AG10803 (cell line): Measurements from ENCODE around the gene IL16.
"Not testable (repeated sequence)": the region's sequence is repeated elsewhere in the genome, so short reads cannot be mapped to it uniquely, and the experiment has no call there.

Experiments
- DNase-seq: peaks from one replicate; pipeline ENCODE4 v3.0.0; 2010; ENCODE audit warnings: low read depth
- H3K4me3 ChIP-seq: 2 replicates; pipeline ENCODE4 v1.5.1; 2011; ENCODE audit warnings: mild to moderate bottlenecking, low read length, control low read depth
- CTCF ChIP-seq: conservative IDR thresholded peaks from 2 replicates; pipeline ENCODE4 v1.5.1; 2011; ENCODE audit warnings: mild to moderate bottlenecking, low read length, control low read depth, inconsistent platforms

Gene IL16

DNA sequence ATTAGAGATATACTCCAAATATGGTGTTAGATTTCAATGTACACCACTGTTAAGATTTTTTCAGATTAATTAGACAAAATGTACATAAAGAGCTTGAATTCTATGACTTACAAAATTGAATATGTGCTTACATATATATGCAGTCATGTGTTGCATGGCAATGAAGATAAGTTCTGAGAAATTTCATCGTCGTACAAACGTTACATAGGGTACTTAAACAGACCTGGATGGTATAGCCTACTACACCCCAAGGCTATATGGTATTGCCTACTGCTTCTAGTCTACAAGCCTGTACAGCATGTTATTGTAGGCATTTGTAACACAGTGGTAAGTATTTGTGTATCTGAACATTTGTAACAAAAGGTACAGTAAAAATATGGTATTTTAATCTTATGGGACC, 9.3 kb downstream of the IL16 start:
- no peak for TF ChIP-seq CTCF
- no peak overlapping the region for H3K4me3 ChIP-seq
- DNase-seq = no peak

GRCh38 chr15:81207987-81208386, 11.3 kb downstream of the IL16 start:
- not testable (repeated sequence) for DNase-seq, H3K4me3 ChIP-seq

DNA sequence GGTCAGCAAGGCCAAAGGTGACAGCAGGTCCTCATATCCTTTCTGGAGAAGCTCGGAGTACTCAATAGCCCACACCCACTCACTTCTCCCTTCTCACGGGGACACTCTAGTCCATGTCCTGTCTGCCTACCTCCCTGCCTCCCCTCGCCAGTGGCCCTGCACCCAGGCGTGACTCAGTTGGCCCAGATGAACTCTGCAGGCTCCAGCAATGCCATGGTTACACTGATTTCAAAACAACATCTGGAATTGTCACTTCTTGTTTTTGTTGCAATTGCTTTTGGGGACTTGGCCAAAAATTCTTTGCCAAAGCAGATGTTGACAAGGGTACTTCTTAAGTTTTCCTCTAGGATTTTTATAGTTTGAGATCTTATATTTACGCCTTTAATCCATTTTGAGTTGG, 13.0 kb downstream of the IL16 start:
- no peak for DNase-seq
- no peak for TF ChIP-seq CTCF
- H3K4me3 ChIP-seq = no peak overlapping the region

GRCh38 chr15:81211376-81211775, 14.7 kb downstream of the IL16 start:
- DNase-seq = no peak
- no peak for TF ChIP-seq CTCF

GRCh38 chr15:81213982-81214381, 17.3 kb downstream of the IL16 start:
- TF ChIP-seq CTCF = no peak
- no peak for DNase-seq
- no peak overlapping the region for H3K4me3 ChIP-seq

More at GRCh38 chr15:81211376-81211775, 14.7 kb downstream of the IL16 start:
- H3K4me3 ChIP-seq = no peak overlapping the region

- no peak for TF ChIP-seq CTCF
- H3K4me3 ChIP-seq = no peak overlapping the region
- DNase-seq = no peak
Observed at GRCh38 chr15:81215531-81215930, 18.9 kb downstream of the IL16 start.

- no peak for DNase-seq
- no peak for TF ChIP-seq CTCF
- no peak overlapping the region for H3K4me3 ChIP-seq
Observed at GRCh38 chr15:81215983-81216382, 19.3 kb downstream of the IL16 start.

- peak; percentile 29 for DNase-seq
- no peak for TF ChIP-seq CTCF
- no peak overlapping the region for H3K4me3 ChIP-seq
Observed at GRCh38 chr15:81216422-81216821, 19.7 kb downstream of the IL16 start.
